ENCODE results near the gene SLC12A7.

DNA sequence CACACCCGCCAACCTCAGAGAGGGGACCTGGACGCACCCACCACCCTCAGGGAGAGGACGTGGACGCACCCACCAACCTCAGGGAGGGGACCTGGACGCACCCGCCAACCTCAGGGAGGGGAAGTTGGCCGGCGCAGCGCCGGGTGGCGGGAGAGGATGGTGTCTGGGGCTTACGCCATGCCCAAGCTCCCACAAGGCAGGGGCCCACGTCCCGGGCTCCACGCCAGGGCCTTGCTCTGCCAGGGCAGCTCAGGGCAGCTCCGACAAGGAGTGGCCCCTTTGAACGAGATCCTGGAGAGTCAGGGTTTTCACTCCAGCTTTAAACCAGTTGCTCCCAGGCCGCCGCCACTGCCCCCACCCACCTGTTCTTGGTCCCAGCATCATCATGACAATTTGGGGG lies 32.2 kb upstream of the SLC12A7 start:
- TF ChIP-seq ZNF785 (tag by site-specific recombination; IDR thresholded peaks at IDR 0.05): no peak
- TF ChIP-seq ZNF169 (tag by site-specific recombination; IDR thresholded peaks at IDR 0.05): no peak
- no peak for TF ChIP-seq ZNF24 (tag by site-specific recombination; IDR thresholded peaks at IDR 0.05)
- TF ChIP-seq, protein P1, sequence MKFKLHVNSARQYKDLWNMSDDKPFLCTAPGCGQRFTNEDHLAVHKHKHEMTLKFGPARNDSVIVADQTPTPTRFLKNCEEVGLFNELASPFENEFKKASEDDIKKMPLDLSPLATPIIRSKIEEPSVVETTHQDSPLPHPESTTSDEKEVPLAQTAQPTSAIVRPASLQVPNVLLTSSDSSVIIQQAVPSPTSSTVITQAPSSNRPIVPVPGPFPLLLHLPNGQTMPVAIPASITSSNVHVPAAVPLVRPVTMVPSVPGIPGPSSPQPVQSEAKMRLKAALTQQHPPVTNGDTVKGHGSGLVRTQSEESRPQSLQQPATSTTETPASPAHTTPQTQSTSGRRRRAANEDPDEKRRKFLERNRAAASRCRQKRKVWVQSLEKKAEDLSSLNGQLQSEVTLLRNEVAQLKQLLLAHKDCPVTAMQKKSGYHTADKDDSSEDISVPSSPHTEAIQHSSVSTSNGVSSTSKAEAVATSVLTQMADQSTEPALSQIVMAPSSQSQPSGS (tag by site-specific recombination; IDR thresholded peaks at IDR 0.05; ENCODE audit: low read depth): no peak
- TF ChIP-seq, protein P2, sequence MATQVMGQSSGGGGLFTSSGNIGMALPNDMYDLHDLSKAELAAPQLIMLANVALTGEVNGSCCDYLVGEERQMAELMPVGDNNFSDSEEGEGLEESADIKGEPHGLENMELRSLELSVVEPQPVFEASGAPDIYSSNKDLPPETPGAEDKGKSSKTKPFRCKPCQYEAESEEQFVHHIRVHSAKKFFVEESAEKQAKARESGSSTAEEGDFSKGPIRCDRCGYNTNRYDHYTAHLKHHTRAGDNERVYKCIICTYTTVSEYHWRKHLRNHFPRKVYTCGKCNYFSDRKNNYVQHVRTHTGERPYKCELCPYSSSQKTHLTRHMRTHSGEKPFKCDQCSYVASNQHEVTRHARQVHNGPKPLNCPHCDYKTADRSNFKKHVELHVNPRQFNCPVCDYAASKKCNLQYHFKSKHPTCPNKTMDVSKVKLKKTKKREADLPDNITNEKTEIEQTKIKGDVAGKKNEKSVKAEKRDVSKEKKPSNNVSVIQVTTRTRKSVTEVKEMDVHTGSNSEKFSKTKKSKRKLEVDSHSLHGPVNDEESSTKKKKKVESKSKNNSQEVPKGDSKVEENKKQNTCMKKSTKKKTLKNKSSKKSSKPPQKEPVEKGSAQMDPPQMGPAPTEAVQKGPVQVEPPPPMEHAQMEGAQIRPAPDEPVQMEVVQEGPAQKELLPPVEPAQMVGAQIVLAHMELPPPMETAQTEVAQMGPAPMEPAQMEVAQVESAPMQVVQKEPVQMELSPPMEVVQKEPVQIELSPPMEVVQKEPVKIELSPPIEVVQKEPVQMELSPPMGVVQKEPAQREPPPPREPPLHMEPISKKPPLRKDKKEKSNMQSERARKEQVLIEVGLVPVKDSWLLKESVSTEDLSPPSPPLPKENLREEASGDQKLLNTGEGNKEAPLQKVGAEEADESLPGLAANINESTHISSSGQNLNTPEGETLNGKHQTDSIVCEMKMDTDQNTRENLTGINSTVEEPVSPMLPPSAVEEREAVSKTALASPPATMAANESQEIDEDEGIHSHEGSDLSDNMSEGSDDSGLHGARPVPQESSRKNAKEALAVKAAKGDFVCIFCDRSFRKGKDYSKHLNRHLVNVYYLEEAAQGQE (tag by site-specific recombination; IDR thresholded peaks at IDR 0.05): no peak
- TF ChIP-seq ZBTB7A (tag by site-specific recombination; IDR thresholded peaks at IDR 0.05; ENCODE audit: low read depth): no peak
- TF ChIP-seq ZNF548 (tag by site-specific recombination; IDR thresholded peaks at IDR 0.05): no peak
- no peak for TF ChIP-seq ZNF10 (tag by site-specific recombination; IDR thresholded peaks at IDR 0.05)
- TF ChIP-seq, protein P3, sequence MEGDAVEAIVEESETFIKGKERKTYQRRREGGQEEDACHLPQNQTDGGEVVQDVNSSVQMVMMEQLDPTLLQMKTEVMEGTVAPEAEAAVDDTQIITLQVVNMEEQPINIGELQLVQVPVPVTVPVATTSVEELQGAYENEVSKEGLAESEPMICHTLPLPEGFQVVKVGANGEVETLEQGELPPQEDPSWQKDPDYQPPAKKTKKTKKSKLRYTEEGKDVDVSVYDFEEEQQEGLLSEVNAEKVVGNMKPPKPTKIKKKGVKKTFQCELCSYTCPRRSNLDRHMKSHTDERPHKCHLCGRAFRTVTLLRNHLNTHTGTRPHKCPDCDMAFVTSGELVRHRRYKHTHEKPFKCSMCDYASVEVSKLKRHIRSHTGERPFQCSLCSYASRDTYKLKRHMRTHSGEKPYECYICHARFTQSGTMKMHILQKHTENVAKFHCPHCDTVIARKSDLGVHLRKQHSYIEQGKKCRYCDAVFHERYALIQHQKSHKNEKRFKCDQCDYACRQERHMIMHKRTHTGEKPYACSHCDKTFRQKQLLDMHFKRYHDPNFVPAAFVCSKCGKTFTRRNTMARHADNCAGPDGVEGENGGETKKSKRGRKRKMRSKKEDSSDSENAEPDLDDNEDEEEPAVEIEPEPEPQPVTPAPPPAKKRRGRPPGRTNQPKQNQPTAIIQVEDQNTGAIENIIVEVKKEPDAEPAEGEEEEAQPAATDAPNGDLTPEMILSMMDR (tag by site-specific recombination; IDR thresholded peaks at IDR 0.05): no peak
- TF ChIP-seq ZSCAN16 (tag by site-specific recombination; IDR thresholded peaks at IDR 0.05): no peak
